Testis (tissue), 3 donors: Measurements from ENCODE around the gene COL15A1. TPM values are rescaled to one million over a fixed set of nuclear protein-coding genes. Genes with fewer than 3 reads are reported as not detected.

Experiments
- DNase-seq: peaks from one replicate; pipeline ENCODE4 v3.0.0-alpha.2; 2019
- H3K27ac ChIP-seq, 2 donors: fragments of 200-600 bp; sonication (generic); one replicate each; pipeline ENCODE4 v1.5.1; 2019
- H3K27me3 ChIP-seq: fragments of 200-600 bp; sonication (generic); one replicate; pipeline ENCODE4 v1.5.1; 2019
- H3K36me3 ChIP-seq: fragments of 200-600 bp; sonication (generic); one replicate; pipeline ENCODE4 v1.5.1; 2017; ENCODE audit warnings: low read depth; ENCODE audit errors: missing control alignments
- H3K4me1 ChIP-seq: fragments of 200-600 bp; sonication (generic); one replicate; pipeline ENCODE4 v1.5.1; 2019
- H3K4me3 ChIP-seq, 2 donors: fragments of 200-600 bp; sonication (generic); one replicate each; pipeline ENCODE4 v1.5.1; 2017 to 2019
- H3K9me3 ChIP-seq: fragments of 200-600 bp; sonication (generic); one replicate; pipeline ENCODE4 v1.5.1; 2017
- CTCF ChIP-seq, 3 experiments: fragments of 450-650 bp in 2 of 3; fragments of 200-600 bp in 1 of 3; sonication (generic) in 1 of 3; IDR thresholded peaks; one replicate each; pipeline ENCODE4 v1.5.1; 2016 to 2019; ENCODE audit warnings: antibody characterized with exemption in 3 of 3, mild to moderate bottlenecking in 2 of 3, moderate library complexity in 1 of 3
- POLR2A ChIP-seq: fragments of 450-650 bp; IDR thresholded peaks from one replicate; pipeline ENCODE4 v1.6.1; 2017; ENCODE audit warnings: antibody characterized with exemption, mild to moderate bottlenecking, moderate library complexity
- WGBS, 2 donors: methylation state at CpG; one replicate each; pipeline ENCODE4 v1.1.5; 2018; 5-methylcytosine and 5-hydroxymethylcytosine counted together
- intact Hi-C: fragments of 100-400 bp; cut with DNase I; formaldehyde crosslinking; loops from one replicate; pipeline ENCODE4 v1.15.1; 2023; ENCODE audit warnings: low total_unique reads
- polyA plus RNA-seq: library from polyadenylated mRNA; stranded (reverse); fragments of 350-450 nt; fragmentation: Illumina TruSeq; extraction: RNeasy Lipid Tissue Mini Kit (QIAGEN cat#74804); gene quantifications from one replicate; pipeline ENCODE4 v1.2.3, GENCODE V29; 2014; ENCODE audit warnings: low read depth, low replicate concordance; ENCODE audit not compliant: insufficient read depth
- total RNA-seq, 2 donors: library from RNA; depleted of rRNA; stranded (reverse); fragments of >200 nt; gene quantifications; one replicate each; pipeline ENCODE4 v1.2.3, GENCODE V29; 2016

COL15A1 gene
- total and polyA plus RNA-seq, 3 donors from 2014 or later: 37.2 to 55.5 (median 49.4) TPM

GRCh38 chr9:98968601-98969337 lies 25.1 kb downstream of the COL15A1 start:
- WGBS, 2 donors: 69 to 73% methylated on average over 6 of the region's 6 CpGs
- no peaks in the 10 kb centered on the region for H3K9me3 ChIP-seq
- TF ChIP-seq POLR2A (no peak), CTCF (IDR thresholded peaks at IDR 0.05) (no peak)
- no peak overlapping the region for H3K27ac ChIP-seq
- H3K36me3 ChIP-seq: no peaks in the 10 kb centered on the region
- no peaks in the 10 kb centered on the region for H3K27me3 ChIP-seq
- no peak for DNase-seq
- intact Hi-C loops: no loop called here
- no peak overlapping the region for H3K4me3 ChIP-seq
- H3K4me1 ChIP-seq: peaks cover 33% of the 10 kb centered on the region

GRCh38 chr9:98970532-98971041 lies 26.9 kb downstream of the COL15A1 start:
- Histone ChIP-seq H3K4me1 (peaks cover 35% of the 10 kb centered on the region), H3K4me3 (no peak overlapping the region), H3K36me3 (no peaks in the 10 kb centered on the region), H3K9me3 (no peaks in the 10 kb centered on the region), H3K27me3 (no peaks in the 10 kb centered on the region), H3K27ac (peak overlapping the region in 1 of 2 donors; percentile 47)
- no peak for DNase-seq
- WGBS, 2 donors: 82 to 86% methylated on average over 7 of the region's 7 CpGs
- intact Hi-C loops: no loop called here
- no peak for TF ChIP-seq POLR2A
- TF ChIP-seq CTCF (IDR thresholded peaks at IDR 0.05): no peak

- Histone ChIP-seq H3K9me3 (no peaks in the 10 kb centered on the region), H3K4me1 (peaks cover 40% of the 10 kb centered on the region), H3K27me3 (no peaks in the 10 kb centered on the region), H3K4me3 (no peak overlapping the region), H3K36me3 (no peaks in the 10 kb centered on the region), H3K27ac (peak overlapping the region in 1 of 2 donors; percentile 47)
- WGBS, 2 donors: 65 to 71% methylated on average over 20 of the region's 20 CpGs
- DNase-seq: no peak
- TF ChIP-seq POLR2A (no peak), CTCF (IDR thresholded peaks at IDR 0.05) (no peak)
- intact Hi-C loops: no loop called here
Observed at GRCh38 chr9:98971168-98971914, 27.6 kb downstream of the COL15A1 start.

GRCh38 chr9:98971915-98972223 lies 28.2 kb downstream of the COL15A1 start:
- Histone ChIP-seq H3K9me3 (no peaks in the 10 kb centered on the region), H3K4me1 (peaks cover 44% of the 10 kb centered on the region), H3K36me3 (no peaks in the 10 kb centered on the region), H3K27ac (peak overlapping the region in 1 of 2 donors; percentile 47), H3K27me3 (no peaks in the 10 kb centered on the region), H3K4me3 (no peak overlapping the region)
- no peak for DNase-seq
- WGBS, 2 donors: 74 to 81% methylated on average over 5 to 6 of the region's 6 CpGs
- TF ChIP-seq POLR2A (no peak), CTCF (IDR thresholded peaks at IDR 0.05) (no peak)
- intact Hi-C loops: no loop called here
